Lower leg skin (tissue), 4 donors: ENCODE data around the gene AMH. TPM values are rescaled to one million over a fixed set of nuclear protein-coding genes. Genes with fewer than 3 reads are reported as not detected.

Experiments
- DNase-seq, 2 donors: peaks; one replicate each; pipeline ENCODE4 v3.0.0-alpha.2; 2019; ENCODE audit warnings: low spot score in 2 of 2
- H3K4me3 ChIP-seq: fragments of 200-600 bp; sonication (generic); 2 replicates; pipeline ENCODE4 v1.5.1; 2017; ENCODE audit warnings: mild to moderate bottlenecking, low read depth; ENCODE audit not compliant: poor library complexity, severe bottlenecking
- POLR2A ChIP-seq, 2 donors: fragments of 450-650 bp; IDR thresholded peaks; one replicate each; pipeline ENCODE4 v1.6.1; 2016 to 2017; ENCODE audit warnings: antibody characterized with exemption in 2 of 2, mild to moderate bottlenecking in 1 of 2, moderate library complexity in 1 of 2
- WGBS, 2 donors: methylation state at CpG; one replicate each; pipeline ENCODE4 v1.1.5; 2018; 5-methylcytosine and 5-hydroxymethylcytosine counted together
- intact Hi-C: fragments of 100-400 bp; cut with DNase I; formaldehyde crosslinking; loops from one replicate; pipeline ENCODE4 v1.15.0; 2023; ENCODE audit warnings: low total_unique reads
- total RNA-seq, 4 donors: library from RNA; depleted of rRNA; stranded (reverse); fragments of >200 nt; gene quantifications; one replicate each; pipeline ENCODE4 v1.1.0, GENCODE V29; 2016
- TF ChIP-seq, protein P1 (sequence below), 3 donors: fragments of 450-650 bp; IDR thresholded peaks; one replicate each; pipeline ENCODE4 v1.5.1; 2016; ENCODE audit warnings: antibody characterized with exemption in 3 of 3, mild to moderate bottlenecking in 3 of 3, moderate library complexity in 2 of 3

Gene AMH
- total RNA-seq, 4 donors from 2014 or later, result 0.13 to 1.3 (median 1.2) TPM

DNA sequence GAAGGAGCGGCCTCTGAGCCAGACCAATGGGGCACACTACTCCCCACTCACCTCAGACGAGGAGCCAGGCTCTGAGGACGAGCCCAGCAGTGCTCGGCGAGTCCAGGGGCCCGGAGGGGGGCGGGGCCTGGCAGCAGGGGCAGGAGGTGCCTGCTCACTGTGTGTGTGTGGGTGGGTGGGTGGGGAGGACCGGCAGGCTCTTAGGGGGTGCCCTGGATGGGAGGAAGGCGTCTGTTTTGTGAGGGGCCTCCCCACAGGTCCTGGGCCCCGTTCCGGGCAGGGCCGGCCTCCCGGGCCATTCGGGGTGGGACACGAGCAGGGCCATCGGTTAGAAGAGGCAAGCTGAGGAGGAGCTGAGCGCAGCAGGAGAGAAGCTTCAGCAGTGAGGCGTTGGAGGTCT, 25.7 kb upstream of the AMH start:
- intact Hi-C loops, result no loop called here
- no peak overlapping the region for H3K4me3 ChIP-seq
- no peak for TF ChIP-seq POLR2A (IDR thresholded peaks at IDR 0.05)
- no peak for DNase-seq
- 90 to 91% methylated on average over 17 to 18 of the region's 18 CpGs for WGBS, 2 donors

DNA sequence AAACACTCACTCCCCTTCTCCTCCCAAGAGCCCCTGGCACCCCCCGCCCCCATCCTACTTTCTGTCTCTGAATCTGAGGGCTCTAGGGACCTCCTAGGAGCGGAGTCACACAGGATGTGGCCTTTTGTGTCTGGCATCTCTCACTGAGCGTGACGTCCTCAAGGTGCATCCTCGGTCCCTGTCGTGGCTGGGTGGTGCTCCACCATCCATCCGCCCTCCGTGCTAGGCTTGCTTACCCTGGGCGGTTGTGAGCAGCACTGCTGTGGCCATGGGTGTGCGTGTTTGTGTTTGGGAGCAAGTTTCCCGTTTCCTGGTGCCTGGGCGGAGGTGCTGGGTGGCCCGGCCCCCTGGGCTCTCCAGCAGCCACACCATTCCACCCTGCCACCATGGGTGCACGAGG, 25.2 kb upstream of the AMH start:
- WGBS, 2 donors, result 91% methylated on average over 14 of the region's 14 CpGs
- no peak overlapping the region for H3K4me3 ChIP-seq
- intact Hi-C loops, result no loop called here
- TF ChIP-seq, protein P1, sequence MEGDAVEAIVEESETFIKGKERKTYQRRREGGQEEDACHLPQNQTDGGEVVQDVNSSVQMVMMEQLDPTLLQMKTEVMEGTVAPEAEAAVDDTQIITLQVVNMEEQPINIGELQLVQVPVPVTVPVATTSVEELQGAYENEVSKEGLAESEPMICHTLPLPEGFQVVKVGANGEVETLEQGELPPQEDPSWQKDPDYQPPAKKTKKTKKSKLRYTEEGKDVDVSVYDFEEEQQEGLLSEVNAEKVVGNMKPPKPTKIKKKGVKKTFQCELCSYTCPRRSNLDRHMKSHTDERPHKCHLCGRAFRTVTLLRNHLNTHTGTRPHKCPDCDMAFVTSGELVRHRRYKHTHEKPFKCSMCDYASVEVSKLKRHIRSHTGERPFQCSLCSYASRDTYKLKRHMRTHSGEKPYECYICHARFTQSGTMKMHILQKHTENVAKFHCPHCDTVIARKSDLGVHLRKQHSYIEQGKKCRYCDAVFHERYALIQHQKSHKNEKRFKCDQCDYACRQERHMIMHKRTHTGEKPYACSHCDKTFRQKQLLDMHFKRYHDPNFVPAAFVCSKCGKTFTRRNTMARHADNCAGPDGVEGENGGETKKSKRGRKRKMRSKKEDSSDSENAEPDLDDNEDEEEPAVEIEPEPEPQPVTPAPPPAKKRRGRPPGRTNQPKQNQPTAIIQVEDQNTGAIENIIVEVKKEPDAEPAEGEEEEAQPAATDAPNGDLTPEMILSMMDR (IDR thresholded peaks at IDR 0.05), result no peak
- no peak for TF ChIP-seq POLR2A (IDR thresholded peaks at IDR 0.05)
- DNase-seq, result no peak

DNA sequence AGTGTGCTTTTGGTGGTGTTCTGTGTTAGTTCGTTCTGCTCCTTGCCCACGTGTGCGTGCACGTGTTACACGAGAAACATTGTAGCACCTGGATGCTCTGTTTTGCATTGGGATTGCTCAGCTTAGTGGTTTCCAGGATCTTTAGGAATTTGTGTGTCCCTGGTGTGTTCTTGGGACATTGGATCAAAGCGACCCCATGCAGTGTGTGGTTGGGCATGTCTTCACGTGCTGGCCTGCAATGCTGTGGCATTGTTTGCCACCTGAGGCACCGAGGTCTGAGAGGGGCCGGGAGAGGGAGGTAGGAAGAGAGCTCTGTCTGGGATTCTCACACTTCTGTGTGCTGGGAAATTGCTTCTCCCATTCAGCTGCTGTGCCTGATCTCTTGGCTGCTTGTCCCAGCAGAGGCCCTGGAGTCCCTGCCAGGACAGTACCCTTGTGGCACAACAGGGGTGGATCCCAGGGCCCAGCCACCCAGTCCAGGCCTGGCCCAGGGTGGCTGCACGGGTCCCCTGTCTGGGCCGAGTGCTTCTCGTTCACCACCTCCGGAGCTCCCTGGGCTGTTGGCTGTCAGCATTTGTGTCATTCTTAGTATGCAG, 24.3 kb upstream of the AMH start:
- intact Hi-C loops, result no loop called here
- TF ChIP-seq POLR2A (IDR thresholded peaks at IDR 0.05), result no peak
- TF ChIP-seq, protein P1 (IDR thresholded peaks at IDR 0.05), result no peak
- 72 to 82% methylated on average over 13 of the region's 13 CpGs for WGBS, 2 donors
- no peak overlapping the region for H3K4me3 ChIP-seq
- no peak for DNase-seq

DNA sequence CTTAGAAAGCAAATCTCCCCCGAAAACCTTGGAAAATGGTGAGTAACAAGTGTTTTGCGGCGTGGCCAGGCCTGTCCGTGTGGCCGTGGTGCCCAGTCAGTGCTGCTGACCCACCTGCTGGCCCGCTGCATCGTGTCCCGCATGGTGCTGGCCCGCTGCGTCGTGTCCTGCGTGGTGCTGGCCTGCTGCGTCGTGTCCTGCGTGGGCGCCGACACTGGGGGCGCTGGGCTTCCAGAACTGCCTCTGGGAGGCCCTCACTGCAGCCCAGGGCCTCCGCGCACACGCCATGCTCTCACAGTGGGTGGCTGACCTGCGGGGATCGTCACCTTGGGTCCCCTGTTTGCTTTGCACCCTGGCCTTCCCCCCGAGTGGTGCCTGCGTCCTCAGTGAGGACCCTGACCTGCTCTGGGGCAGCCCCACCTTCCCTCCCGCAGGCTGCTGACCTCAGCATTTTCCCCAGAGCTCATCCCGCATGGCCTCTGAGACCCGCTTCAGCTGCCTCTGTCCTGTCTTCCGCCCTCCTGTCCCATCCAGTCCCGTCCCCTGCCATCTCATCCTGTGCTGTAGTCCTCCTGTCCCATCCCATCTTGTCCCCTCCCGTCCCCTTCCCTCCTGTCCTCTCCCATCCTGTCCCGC, 23.6 kb upstream of the AMH start:
- DNase-seq, result no peak
- intact Hi-C loops, result no loop called here
- no peak for TF ChIP-seq POLR2A (IDR thresholded peaks at IDR 0.05)
- TF ChIP-seq, protein P1 (IDR thresholded peaks at IDR 0.05), result no peak
- 93 to 96% methylated on average over 32 of the region's 32 CpGs for WGBS, 2 donors
- H3K4me3 ChIP-seq, result no peak overlapping the region

DNA sequence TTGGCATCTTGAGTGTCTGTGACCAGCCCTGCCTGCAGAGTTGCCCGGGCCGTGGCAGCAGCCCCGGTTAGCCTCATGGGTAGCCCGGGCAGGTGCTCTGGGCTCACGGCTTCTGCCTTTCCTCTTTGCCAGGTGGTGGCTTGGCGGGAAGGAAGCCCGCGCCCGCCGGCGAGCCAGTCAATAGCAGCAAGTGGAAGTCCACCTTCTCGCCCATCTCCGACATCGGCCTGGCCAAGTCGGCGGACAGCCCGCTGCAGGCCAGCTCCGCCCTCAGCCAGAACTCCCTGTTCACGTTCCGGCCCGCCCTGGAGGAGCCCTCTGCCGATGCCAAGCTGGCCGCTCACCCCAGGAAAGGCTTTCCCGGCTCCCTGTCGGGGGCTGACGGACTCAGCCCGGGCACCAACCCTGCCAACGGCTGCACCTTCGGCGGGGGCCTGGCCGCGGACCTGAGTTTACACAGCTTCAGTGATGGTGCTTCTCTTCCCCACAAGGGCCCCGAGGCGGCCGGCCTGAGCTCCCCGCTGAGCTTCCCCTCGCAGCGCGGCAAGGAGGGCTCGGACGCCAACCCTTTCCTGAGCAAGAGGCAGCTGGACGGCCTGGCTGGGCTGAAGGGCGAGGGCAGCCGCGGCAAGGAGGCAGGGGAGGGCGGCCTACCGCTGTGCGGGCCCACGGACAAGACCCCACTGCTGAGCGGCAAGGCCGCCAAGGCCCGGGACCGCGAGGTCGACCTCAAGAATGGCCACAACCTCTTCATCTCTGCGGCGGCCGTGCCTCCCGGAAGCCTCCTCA, 22.9 kb upstream of the AMH start:
- DNase-seq, result no peak
- TF ChIP-seq, protein P1 (IDR thresholded peaks at IDR 0.05), result no peak
- no peak for TF ChIP-seq POLR2A (IDR thresholded peaks at IDR 0.05)
- intact Hi-C loops, result no loop called here
- WGBS, 2 donors, result 90 to 95% methylated on average over 46 to 58 of the region's 59 CpGs
- no peak overlapping the region for H3K4me3 ChIP-seq

DNA sequence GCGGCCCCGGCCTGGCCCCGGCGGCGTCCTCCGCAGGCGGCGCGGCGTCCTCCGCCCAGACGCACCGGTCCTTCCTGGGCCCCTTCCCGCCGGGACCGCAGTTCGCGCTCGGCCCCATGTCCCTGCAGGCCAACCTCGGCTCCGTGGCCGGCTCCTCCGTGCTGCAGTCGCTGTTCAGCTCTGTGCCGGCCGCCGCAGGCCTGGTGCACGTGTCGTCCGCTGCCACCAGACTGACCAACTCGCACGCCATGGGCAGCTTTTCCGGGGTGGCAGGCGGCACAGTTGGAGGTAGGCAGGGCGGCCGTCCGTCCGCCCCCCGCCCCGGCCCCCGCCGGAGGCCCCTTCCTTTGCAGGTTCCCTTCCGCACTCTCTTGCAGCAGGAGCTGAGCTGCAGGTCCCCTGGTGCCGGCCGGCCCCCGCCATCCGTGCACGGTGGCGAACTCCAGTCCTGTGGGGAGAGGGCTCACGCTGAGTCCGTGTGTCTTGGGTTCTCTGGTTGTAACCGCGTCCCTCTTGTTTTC, 22.2 kb upstream of the AMH start:
- H3K4me3 ChIP-seq, result no peak overlapping the region
- 93 to 94% methylated on average over 49 to 53 of the region's 53 CpGs for WGBS, 2 donors
- DNase-seq, result no peak
- TF ChIP-seq, protein P1 (IDR thresholded peaks at IDR 0.05), result no peak
- TF ChIP-seq POLR2A (IDR thresholded peaks at IDR 0.05), result no peak
- intact Hi-C loops, result no loop called here
